Stimulated activated CD8-positive, alpha-beta memory T cell treated with anti-CD3 and anti-CD28 coated beads, Interleukin-2, amount 100 ng/mL, for 48 hours (primary cell): ENCODE measurements around the gene MTHFSD.
A peak's percentile ranks its signal among the peaks of the same experiment; 100 is the strongest.

ENCODE experiments used
- DNase-seq, 2 donors: peaks; one replicate each; pipeline ENCODE4 v3.0.0-alpha.2; 2020; ENCODE audit warnings: low read depth in 2 of 2

MTHFSD gene

DNA sequence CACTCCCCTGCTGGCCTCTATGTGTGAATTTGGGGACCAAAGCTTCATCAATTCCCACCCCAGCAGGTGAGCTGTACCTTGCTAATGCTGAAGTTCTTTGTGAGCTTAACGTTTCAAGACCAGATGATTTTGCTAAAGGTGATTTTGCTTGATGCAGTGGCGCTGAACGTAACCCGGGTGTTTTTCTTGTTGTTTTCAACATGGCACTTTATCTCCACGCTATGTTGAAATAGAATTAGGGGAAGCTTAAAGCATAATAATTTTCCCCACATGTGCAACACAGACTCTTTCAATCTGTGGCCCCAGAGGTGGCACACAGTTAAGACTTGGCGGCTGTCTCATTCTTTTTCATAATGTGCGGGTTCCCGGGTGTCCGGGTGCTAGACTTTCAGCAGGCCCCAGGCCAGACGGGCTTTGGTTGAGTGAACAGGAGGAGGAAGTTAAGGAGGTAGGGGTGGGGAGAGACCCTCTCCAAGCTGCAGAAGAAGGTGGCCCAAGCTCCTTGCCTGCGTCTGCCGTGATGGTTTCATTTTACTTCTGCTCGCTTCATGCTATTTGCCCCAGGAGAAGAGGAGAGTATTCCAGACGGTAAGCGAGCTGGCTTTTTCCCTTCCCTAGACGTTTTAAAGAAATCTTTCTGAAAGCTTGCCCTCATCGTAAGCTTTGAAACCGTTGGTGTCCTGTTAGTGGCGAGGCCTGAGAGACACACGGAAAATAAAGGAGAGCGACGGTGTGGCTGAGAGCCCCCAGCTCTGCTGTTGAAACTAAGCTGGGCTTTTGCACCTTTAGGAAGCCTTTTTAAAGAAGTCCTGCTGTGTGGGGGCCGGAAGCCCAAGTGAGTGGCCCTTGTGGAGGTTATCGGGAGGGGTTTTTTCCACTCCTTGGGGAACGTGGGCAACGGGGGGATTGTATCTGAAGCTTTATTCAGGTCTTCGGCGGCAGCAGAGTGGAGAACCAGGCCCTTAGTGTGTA lies 15.8 kb upstream of the MTHFSD start:
- no peak for DNase-seq

DNA sequence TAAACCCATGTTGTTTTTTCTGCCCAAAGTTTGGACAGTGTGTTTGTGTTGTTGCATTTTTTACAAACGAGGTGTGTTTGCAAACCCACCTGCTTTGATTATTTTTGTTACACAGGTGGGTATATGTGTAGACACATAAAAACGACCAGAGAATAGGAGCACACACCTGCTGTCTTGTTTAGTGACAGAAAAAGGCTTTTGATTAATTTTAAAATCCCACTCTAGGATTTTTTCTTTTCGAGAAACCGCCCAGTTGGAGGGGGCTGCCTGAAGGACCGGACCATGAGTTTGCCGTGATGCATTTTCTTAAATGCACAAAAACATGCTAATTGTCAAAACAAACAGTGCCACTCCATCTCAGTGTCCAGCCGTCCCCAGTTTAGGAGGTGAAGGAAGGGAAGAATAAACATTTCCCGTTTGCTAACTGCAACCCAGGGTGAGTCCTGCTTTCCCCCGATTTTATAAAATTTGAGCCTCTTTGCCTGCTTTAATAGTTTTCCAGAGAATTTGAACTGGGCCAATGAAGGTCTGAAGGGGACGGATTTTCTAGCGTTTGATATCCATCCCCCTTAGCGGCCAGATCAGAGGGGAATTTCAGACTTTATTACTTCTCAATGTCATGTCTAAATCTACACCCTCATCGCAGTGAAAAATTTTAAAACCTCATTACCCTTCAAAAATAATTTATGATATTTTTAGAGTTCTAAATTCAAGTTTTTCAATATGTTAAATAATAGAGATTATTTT lies 14.8 kb upstream of the MTHFSD start:
- DNase-seq, result no peak

DNA sequence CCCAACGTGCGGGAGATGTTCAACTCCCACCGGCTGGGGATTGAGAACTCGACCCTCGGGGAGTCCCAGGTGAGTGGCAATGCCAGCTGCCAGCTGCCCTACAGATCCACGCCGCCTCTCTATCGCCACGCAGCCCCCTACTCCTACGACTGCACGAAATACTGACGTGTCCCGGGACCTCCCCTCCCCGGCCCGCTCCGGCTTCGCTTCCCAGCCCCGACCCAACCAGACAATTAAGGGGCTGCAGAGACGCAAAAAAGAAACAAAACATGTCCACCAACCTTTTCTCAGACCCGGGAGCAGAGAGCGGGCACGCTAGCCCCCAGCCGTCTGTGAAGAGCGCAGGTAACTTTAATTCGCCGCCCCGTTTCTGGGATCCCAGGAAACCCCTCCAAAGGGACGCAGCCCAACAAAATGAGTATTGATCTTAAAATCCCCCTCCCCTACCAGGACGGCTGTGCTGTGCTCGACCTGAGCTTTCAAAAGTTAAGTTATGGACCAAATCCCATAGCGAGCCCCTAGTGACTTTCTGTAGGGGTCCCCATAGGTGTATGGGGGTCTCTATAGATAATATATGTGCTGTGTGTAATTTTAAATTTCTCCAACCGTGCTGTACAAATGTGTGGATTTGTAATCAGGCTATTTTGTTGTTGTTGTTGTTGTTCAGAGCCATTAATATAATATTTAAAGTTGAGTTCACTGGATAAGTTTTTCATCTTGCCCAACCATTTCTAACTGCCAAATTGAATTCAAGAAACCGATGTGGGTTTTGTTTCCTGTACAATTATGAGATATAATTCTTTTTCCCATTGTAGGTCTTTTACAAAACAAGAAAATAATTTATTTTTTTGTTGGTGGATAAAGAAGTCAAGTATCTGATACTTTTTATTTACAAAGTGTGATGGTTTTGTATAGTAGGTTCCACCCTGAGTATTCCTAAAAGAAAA lies 13.9 kb upstream of the MTHFSD start:
- DNase-seq, result no peak

DNA sequence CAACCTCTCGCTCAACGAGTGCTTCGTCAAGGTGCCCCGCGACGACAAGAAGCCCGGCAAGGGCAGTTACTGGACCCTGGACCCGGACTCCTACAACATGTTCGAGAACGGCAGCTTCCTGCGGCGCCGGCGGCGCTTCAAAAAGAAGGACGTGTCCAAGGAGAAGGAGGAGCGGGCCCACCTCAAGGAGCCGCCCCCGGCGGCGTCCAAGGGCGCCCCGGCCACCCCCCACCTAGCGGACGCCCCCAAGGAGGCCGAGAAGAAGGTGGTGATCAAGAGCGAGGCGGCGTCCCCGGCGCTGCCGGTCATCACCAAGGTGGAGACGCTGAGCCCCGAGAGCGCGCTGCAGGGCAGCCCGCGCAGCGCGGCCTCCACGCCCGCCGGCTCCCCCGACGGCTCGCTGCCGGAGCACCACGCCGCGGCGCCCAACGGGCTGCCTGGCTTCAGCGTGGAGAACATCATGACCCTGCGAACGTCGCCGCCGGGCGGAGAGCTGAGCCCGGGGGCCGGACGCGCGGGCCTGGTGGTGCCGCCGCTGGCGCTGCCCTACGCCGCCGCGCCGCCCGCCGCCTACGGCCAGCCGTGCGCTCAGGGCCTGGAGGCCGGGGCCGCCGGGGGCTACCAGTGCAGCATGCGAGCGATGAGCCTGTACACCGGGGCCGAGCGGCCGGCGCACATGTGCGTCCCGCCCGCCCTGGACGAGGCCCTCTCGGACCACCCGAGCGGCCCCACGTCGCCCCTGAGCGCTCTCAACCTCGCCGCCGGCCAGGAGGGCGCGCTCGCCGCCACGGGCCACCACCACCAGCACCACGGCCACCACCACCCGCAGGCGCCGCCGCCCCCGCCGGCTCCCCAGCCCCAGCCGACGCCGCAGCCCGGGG lies 12.9 kb upstream of the MTHFSD start:
- no peak for DNase-seq

DNA sequence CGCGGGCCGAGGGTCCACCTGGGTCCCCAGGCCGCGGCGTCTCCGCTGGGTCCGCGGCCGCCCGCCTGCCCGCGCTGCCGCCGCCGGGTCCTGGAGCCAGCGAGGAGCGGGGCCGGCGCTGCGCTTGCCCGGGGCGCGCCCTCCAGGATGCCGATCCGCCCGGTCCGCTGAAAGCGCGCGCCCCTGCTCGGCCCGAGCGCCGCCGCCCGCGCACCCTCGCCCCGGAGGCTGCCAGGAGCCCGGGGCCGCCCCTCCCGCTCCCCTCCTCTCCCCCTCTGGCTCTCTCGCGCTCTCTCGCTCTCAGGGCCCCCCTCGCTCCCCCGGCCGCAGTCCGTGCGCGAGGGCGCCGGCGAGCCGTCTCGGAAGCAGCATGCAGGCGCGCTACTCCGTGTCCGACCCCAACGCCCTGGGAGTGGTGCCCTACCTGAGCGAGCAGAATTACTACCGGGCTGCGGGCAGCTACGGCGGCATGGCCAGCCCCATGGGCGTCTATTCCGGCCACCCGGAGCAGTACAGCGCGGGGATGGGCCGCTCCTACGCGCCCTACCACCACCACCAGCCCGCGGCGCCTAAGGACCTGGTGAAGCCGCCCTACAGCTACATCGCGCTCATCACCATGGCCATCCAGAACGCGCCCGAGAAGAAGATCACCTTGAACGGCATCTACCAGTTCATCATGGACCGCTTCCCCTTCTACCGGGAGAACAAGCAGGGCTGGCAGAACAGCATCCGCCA lies 12.1 kb upstream of the MTHFSD start:
- no peak for DNase-seq

DNA sequence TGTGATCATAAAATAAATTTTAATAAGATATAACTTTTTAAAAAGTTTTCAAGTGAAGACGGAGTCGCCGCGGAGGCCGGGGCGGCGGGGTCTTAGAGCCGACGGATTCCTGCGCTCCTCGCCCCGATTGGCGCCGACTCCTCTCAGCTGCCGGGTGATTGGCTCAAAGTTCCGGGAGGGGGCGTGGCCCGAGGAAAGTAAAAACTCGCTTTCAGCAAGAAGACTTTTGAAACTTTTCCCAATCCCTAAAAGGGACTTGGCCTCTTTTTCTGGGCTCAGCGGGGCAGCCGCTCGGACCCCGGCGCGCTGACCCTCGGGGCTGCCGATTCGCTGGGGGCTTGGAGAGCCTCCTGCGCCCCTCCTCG lies 11.5 kb upstream of the MTHFSD start, which contains the start of gene FOXC2:
Gene FOXC2, plus strand, starts transcription at position 229 of the 365 bp plus-strand sequence. CDS start 507 bp downstream, outside the sequence.
- DNase-seq, result peak; percentile 41 to 42

DNA sequence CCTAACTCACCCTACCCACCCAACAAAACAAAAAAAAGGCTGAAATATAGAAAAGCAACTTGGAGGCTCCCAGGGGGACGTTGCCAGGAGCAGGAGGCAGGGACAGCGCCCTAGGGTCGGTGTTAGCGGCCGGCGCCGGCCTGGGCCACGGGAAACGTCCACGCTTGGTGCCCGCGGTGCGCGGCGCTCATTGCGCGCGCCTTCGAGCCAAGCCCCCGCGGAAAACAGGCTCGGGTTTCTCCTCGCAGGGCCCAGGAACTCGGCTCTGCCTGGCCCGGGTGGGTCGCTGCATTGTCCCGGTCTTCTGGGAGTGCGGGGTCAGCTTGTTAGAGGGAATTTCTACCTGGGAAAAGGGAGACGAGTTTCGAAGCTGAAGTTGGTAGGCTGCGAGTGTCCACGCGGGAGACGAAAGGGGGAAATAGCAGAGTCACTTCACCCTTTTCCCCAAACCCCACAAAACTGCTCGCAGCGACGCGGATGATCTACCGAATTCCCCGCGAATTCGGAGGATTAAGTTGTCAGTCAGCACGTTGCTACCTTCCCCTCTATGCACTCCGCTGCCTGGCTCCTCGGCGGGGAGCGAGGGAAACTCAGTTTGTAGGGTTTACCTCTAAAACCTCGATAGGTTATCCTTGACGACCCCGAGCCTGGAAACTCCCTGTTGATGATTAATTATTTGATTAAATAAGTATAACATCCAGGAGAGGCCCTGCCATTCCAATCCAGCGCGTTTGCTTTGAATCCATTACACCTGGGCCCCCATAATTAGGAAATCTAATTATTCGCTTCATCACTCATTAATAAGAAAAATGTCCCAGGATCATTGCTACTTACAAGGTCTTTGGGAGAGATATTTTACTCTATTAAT lies 10.8 kb upstream of the MTHFSD start:
- DNase-seq, result no peak

DNA sequence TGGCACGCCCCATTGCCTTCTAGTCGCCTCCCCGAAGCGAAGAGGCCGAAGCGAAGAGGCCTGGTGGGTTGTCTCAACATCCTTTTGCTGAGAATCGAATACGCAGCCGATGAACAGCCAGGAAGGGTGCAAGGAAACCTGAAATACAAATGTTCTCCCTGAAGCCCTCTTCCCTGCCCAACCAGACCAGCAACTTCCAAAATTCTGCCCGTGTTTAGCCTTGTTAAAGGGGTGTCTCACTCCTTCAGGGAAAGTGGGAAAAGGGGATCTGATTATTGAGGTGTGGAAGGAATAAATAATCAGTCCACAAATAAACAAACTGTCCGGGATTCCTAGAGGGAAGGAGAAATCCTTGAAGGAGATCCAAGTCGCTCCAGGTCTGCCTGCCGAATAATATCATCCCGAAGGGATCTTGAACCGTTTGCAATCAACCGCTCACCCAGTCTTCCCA lies 10.2 kb upstream of the MTHFSD start:
- DNase-seq, result no peak

DNA sequence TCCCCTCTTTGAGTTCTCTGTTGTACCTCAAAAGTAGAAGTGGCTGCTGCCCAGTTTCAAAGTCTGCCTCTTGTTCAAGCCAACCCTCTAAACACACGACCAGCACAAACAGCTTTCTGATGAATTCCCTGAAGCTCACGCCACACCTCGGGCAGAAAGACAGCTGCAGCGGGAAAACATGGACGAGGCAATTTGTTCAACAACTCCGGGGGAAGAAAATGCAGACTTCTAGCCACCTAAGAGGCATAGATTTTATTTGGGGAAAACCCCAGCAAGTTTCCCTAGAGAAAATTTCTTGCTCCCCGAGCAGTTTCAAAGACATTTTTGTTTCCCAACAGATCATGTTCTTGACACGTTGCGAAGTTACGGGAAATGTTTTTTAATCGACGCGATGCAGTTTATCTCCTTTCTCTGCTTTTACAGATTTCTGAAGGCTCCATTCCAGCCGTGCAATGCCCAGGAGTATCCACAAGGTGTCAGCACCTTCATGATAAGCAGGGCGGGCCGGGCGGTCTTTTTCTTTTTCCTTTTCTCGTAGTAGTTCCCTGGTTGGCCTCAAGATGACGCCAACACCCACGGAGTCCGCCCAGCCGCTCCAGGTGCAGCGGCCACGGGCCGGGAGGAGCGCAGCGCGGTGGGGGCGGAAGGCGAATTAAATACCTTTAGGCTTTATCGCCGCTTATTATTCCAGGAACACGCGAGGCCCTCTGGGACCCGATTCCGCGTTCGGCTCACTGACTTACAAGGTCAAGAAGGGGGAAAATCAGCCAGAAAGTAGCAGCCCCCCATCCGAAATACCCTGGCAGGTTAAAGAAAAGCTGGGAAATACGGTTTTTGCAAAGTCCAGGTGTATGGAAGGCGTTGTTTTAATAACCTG lies 8.7 kb upstream of the MTHFSD start:
- peak; percentile 66 to 82 for DNase-seq

DNA sequence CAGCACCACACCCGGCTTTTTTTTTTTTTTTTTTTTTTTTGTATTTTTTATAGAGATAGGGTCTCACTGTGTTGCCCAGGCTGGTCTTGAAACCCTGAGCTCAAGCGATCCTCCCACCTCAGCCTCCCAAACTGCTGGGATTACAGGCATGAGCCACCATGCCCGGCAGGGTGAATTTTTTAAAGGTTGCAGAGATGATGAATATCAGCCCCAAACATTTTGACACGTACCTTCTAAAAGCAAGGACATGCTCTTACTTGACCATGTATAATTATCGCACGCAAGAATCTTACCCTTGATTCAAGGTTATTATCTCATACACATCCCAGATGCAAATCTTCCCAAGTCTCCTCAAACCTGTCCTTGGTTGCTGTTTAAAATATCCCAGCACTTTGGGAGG lies 7.3 kb upstream of the MTHFSD start:
- DNase-seq, result no peak

DNA sequence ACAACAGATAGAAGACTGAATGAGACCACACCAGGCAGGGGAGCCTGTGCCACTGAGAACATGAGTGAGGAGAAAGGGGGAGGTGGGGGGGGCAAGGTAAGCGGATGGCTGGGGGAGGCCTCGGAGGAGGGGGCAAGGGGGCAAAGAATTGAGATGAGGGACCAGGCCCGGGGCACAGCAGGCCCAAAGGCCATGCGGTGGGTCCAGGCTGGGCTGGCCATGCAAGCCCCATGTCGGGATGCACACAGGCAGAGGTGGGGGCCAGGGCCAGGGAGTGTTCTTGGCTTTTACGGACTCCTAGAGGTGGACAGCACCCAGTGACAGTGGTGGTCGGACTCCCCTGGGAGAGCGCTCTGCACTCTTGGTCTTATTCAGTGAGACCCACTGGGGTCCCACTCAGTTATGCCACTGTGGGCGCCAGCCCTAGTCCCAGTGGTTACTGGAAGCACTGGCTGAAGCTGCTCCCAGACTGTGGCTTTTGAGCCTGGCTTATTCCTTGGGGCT lies 4.8 kb upstream of the MTHFSD start:
- DNase-seq, result no peak

DNA sequence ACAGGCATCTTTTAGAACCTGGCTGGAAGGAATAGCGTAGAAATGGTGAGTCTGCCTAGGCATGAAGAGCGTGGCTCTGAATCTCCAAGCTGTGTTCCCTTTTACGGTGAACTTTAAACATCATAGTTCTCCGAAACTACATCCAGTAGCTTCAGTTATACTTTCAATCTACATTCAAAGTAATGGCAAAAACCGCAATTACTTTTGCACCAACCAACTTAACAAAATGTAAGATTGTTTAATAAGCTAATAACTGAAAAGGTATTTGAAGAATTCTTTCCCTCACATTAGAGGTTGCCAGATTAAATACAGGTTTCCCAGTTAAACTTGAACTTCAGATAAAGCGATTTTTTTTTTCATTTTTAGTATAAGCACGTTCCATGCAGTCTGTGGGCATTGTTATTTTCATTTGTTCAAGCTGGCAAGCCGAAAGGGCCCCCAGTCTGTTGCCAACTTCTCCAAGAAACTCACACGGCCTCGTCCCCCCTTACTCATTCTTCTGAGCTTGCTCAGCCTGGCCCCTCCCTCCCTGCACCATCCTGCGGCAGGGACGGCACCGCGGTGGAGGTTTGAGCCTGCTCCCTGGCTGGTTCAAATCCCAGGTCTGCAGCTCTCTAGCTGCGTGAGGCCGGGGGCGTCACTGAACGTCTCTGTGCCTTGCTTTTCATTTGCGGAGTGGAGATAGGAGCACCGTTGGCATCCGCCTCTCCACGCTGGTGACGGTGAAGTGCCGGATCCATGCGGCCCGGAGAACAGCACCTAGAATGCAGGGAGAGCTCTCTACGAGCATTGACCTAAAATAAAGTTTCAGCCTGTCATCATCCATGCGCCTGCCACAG lies 3.5 kb upstream of the MTHFSD start:
- no peak for DNase-seq

DNA sequence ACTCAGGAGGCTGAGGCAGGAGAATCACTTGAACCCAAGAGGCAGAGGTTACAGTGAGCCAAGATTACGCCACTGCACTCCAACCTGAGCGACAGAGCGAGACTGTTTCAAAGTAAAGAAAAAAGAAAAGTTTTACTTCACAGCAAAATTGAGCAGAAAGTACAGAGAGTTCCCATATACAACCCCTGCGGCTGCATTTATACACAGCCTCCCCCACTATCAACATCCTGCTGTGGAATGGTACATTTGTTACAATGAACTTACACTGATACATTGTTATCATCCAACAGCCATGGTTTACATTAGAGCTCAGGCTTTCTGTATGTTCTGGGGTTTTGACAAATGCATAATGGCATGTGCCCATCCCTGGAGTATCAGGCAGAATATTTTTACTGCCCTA lies 2.6 kb upstream of the MTHFSD start:
- DNase-seq, result no peak

DNA sequence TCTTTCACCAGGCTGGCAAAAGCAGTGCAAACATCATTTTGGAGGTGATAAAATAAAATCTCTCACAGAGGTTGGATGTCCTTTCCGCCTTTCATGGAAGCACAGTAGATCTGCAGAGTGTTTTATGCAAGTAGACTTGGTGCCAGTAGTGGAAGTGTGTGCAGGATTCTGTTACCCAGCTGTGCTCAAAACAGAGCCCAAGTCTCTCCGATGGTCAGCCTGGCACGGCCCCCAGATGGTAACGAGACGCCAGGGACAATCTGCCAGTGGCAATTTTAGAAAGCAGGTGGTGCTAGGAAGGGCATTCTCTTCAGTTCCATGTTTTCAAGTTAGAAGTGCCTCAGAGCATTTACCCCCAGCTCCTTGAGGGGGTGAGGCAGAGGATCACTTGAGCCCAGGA lies 1.5 kb upstream of the MTHFSD start:
- DNase-seq, result no peak

DNA sequence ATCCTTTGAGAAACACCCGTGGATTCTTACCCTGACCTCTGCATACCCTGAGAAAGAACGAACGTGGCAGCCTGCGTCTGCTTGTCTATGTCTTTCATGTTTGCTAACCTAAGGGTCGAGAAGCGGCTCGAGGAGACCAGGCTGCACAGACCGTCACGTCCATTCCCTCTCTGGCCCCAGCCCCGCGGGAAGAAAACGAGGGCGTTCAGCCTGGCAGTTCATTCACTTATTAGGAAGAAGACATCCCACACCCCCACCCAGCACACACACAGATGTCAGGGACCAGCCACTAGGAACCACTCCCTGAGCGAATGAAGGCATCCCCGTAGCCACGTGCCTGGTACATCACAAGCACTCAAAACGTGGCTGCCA lies 655 bp upstream of the MTHFSD start:
- DNase-seq, result no peak

DNA sequence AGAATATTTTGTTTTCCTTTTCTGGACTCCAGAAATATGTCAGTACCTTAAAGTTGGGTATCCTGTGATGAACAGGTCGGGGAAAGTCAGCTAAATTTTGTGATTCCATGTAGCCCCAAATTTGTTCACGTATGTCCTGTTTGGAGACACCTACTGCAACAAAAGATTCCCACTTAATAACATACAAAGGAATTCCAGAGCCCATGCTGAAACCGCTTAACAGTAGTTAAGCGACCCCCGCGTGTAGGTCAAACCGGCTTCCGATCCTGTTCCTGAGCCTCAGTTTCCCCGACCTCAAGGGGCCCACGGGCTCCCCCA lies 477 bp downstream of the MTHFSD start:
- DNase-seq, result no peak

DNA sequence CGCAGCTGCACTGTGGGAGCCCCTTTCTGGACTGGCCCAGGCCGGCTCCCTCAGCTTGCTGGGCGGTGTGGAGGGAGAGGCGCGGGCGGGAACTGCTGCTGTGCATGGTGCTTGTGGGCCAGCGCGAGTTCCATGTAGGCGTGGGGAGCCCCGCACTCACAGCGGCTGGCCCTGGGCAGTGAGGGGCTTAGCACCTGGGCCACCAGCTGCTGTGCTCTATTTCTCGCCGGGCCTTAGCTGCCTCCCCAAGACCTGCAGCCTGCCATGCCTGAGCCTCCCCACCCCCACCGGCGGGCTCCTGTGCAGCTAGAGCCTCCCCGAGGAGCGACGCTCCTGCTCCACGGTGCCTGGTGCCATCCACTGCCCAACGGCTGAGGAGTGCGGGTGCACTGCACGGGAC lies 1.7 kb downstream of the MTHFSD start:
- DNase-seq, result no peak
